Dendritic cell treated with granulocyte-macrophage colony-stimulating factor and Interleukin-4, amounts not matched to agents 40 ng/mL and 50 ng/mL, for 4 days (primary cell): ENCODE results near the gene NOS2.
"Not testable (repeated sequence)": the region's sequence is repeated elsewhere in the genome, so short reads cannot be mapped to it uniquely, and the experiment has no call there.

Experiments
- H3K27ac Mint-ChIP-seq: one replicate; pipeline ENCODE4 v1.8.0; 2022; ENCODE audit warnings: mild to moderate bottlenecking, mixed read lengths
- H3K27me3 Mint-ChIP-seq: one replicate; pipeline ENCODE4 v1.8.0; 2022; ENCODE audit warnings: mild to moderate bottlenecking, mixed read lengths
- H3K36me3 Mint-ChIP-seq: one replicate; pipeline ENCODE4 v1.8.0; 2022; ENCODE audit warnings: low read depth, mixed read lengths
- H3K4me1 Mint-ChIP-seq: one replicate; pipeline ENCODE4 v1.8.0; 2022; ENCODE audit warnings: low read depth, mixed read lengths
- H3K4me3 Mint-ChIP-seq: one replicate; pipeline ENCODE4 v1.8.0; 2022; ENCODE audit warnings: mild to moderate bottlenecking, moderate library complexity, mixed read lengths
- H3K9me3 Mint-ChIP-seq: one replicate; pipeline ENCODE4 v1.8.0; 2022; ENCODE audit warnings: mixed read lengths
- intact Hi-C: fragments of 100-400 bp; cut with micrococcal nuclease; formaldehyde crosslinking; loops from one replicate; pipeline ENCODE4 v1.15.0; 2022

Gene NOS2

DNA sequence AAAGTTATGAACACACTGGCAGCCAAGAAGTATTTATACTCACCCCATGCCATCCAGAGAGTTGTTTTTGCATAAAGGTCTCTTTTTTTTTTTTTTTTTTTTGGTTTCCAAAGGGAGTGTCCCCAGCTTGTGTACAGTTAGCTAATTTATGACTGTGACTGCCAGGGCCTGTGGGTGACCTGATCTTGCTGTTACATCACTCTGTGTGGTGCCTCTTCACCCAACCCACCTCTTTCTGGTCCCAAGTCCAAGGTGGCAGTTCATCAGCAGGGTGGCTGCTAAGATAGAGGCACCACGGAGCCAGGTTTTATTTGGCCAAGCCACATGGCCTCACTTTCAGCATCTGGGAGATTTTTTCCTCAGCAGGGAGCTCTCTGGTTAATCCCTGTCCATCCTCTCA, at the start of gene NOS2:
TSS of gene NOS2 (minus strand) at position 8 of the 400 bp plus-strand sequence. CDS start 1,720 bp downstream, outside the sequence.
- H3K4me1 Mint-ChIP-seq = peaks cover 8% of the 10 kb centered on the region
- H3K27ac Mint-ChIP-seq = no peak within 1 kb of the TSS
- no peaks in the 10 kb centered on the region for H3K9me3 Mint-ChIP-seq
- H3K27me3 Mint-ChIP-seq = peaks cover 17% of the 10 kb centered on the region
- H3K36me3 Mint-ChIP-seq = no peaks in the 10 kb centered on the region
- intact Hi-C loops = no loop called here
- H3K4me3 Mint-ChIP-seq = no peak within 1 kb of the TSS

GRCh38 chr17:27849474-27850185, 49.3 kb upstream of the NOS2 start:
- intact Hi-C loops = no loop called here
- Mint-ChIP-seq H3K36me3 (no peaks in the 10 kb centered on the region), H3K9me3 (no peaks in the 10 kb centered on the region), H3K4me1 (peaks cover 9% of the 10 kb centered on the region), H3K27me3 (peaks cover 5% of the 10 kb centered on the region), H3K4me3 (no peak overlapping the region), H3K27ac (no peak overlapping the region)

- Mint-ChIP-seq H3K27me3 (peaks cover 5% of the 10 kb centered on the region), H3K4me3 (no peak overlapping the region), H3K27ac (no peak overlapping the region), H3K9me3 (no peaks in the 10 kb centered on the region), H3K36me3 (no peaks in the 10 kb centered on the region), H3K4me1 (peaks cover 9% of the 10 kb centered on the region)
- intact Hi-C loops = no loop called here
Measured at GRCh38 chr17:27848931-27849330, 48.6 kb upstream of the NOS2 start.

DNA sequence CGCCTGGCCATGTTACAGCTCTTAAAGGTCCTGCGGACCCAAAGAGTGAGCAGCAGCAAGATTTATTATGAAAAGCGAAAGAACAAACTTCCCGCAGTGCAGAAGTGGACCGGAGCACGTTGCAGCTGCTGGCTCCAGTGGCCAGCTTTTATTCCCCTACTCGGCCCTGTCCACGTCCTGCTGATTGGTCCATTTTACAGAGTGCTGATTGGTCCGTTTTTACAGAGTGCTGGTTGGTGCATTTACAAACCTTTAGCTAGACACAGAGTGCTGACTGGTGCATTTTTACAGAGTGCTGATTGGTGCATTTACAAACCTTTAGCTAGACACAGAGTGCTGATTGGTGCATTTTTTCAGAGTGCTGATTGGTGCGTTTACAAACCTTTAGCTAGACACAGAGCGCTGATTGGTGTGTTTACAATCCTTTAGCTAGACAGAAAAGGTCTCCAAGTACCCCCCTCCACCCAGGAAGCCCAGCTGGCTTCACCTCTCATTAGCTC, 46.5 kb upstream of the NOS2 start:
- H3K36me3 Mint-ChIP-seq, H3K27me3 Mint-ChIP-seq, intact Hi-C loops, H3K27ac Mint-ChIP-seq, H3K9me3 Mint-ChIP-seq, H3K4me1 Mint-ChIP-seq: not testable (repeated sequence)
- peak overlapping the region; percentile 63 for H3K4me3 Mint-ChIP-seq

DNA sequence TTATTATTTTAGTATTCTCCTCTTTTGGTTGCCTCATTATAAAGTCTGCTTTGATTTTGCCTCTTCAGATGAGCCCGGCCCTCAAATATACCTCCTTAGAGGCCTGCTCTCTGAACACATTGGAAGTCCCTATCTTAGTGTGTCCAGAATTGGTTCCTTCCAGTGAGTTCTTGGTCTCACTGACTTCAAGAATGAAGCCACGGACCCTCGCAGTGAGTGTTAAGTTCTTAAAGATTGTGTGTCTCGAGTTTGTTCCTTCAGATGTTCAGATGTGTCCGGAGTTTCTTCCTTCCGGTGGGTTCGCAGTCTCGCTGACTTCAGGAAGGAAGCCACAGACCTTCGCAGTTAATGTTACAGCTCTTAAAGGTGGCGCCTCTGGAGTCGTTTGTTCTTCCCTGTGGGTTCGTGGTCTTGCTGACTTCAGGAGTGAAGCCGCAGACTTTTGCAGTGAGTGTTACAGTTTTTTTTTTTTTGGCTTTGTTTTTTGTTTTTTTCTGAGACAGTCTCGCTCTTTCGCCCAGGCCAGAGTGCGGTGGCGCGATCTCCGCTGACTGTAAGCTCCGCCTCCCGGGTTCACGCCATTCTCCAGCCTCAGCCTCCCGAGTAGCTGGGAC, 45.8 kb upstream of the NOS2 start:
- H3K27me3 Mint-ChIP-seq = peaks cover 5% of the 10 kb centered on the region
- H3K9me3 Mint-ChIP-seq = no peaks in the 10 kb centered on the region
- no peaks in the 10 kb centered on the region for H3K36me3 Mint-ChIP-seq
- peak overlapping the region; percentile 63 for H3K4me3 Mint-ChIP-seq
- no peak overlapping the region for H3K27ac Mint-ChIP-seq
- intact Hi-C loops = no loop called here
- H3K4me1 Mint-ChIP-seq = peaks cover 9% of the 10 kb centered on the region

GRCh38 chr17:27845264-27846041, 45.1 kb upstream of the NOS2 start:
- H3K4me3 Mint-ChIP-seq = no peak overlapping the region
- intact Hi-C loops = no loop called here

DNA sequence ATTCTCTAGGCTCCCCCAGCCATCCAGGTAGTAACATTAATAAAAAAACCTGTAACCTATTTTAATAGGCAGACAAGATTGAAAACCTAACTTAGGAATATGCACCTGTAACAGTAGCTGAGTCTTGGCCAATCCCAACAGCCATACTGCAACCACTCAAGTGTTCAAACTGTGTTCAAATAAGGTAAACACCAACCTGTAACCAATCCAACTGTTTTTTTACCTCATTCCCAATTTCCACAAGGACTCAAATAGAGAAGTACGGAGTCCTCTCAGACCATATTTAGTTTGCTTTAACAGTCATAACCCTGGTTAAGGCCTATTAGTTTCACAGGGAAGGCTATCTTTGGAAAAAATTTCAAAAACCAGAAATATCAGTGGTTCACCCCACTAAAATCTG, 40.4 kb upstream of the NOS2 start:
- Mint-ChIP-seq H3K27me3 (no peaks in the 10 kb centered on the region), H3K4me1 (no peaks in the 10 kb centered on the region), H3K9me3 (no peaks in the 10 kb centered on the region), H3K36me3 (no peaks in the 10 kb centered on the region), H3K27ac (no peak overlapping the region), H3K4me3 (no peak overlapping the region)
- intact Hi-C loops = no loop called here

More at GRCh38 chr17:27845264-27846041, 45.1 kb upstream of the NOS2 start:
- Mint-ChIP-seq H3K27me3 (peaks cover 5% of the 10 kb centered on the region), H3K36me3 (no peaks in the 10 kb centered on the region), H3K4me1 (peaks cover 9% of the 10 kb centered on the region), H3K27ac (no peak overlapping the region), H3K9me3 (no peaks in the 10 kb centered on the region)

DNA sequence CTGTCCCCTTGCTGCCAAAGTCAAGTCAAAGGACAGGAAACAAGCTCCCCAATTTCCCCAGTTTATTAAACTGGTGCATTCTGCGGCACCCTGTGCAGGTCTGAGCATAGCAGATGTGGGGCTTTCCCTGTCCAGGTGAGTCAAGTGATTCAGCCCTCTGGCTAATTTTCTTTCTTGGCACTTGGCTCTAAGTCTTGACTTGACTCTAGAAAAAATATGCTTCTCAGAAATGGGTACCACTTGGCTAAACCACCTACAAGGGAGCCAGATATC, 40.0 kb upstream of the NOS2 start:
- intact Hi-C loops, H3K9me3 Mint-ChIP-seq, H3K4me1 Mint-ChIP-seq, H3K27me3 Mint-ChIP-seq, H3K27ac Mint-ChIP-seq, H3K4me3 Mint-ChIP-seq, H3K36me3 Mint-ChIP-seq: not testable (repeated sequence)

DNA sequence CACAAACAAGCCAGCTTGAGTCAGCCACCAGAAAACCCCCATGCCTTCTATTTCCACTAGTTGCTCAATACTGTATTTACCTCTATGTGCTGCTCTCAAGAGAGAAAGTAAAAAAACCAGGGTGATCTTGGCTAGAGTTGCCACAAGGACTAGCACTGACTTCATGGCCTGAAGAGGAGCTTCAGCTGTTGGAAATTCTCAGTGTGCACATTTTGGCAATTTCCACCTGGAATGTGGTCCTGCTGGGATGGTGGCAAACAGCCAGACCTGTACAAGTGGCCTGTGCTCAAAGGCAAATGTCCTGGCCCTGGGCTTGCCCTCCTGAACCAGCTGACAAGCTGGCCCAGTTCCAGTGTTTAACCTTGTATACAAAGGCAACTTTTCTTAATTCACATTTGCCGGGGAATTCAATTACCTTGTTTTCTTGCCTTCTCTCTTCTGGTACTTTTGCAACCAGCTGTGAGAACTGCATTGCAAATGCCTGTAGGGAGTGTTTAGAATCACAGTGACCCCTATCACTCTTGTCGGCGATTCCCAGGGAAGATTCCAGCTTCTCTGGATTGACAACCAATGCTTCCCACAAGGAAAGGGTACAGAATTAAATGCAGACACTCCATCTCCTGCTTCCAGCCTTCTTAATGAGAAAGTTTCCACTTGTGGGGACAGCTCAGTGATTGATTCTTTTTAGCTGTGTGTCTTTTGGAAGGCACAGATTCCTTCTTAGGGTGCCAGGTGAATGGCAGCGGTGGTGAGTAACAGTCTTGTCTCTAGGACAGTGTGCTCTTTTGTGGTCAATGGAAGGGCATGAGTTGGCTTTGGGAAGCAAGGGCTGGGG, 39.5 kb upstream of the NOS2 start:
- H3K9me3 Mint-ChIP-seq, H3K4me3 Mint-ChIP-seq, H3K27ac Mint-ChIP-seq, H3K4me1 Mint-ChIP-seq, H3K36me3 Mint-ChIP-seq, intact Hi-C loops, H3K27me3 Mint-ChIP-seq: not testable (repeated sequence)

- H3K4me3 Mint-ChIP-seq, H3K27ac Mint-ChIP-seq, intact Hi-C loops, H3K27me3 Mint-ChIP-seq, H3K36me3 Mint-ChIP-seq, H3K4me1 Mint-ChIP-seq, H3K9me3 Mint-ChIP-seq: not testable (repeated sequence)
Measured at GRCh38 chr17:27838607-27839006, 38.3 kb upstream of the NOS2 start.

- H3K4me3 Mint-ChIP-seq, H3K9me3 Mint-ChIP-seq, intact Hi-C loops: not testable (repeated sequence)
Measured at GRCh38 chr17:27837769-27838168, 37.4 kb upstream of the NOS2 start.

GRCh38 chr17:27836651-27837050, 36.3 kb upstream of the NOS2 start:
- Mint-ChIP-seq H3K27ac (no peak overlapping the region), H3K9me3 (no peaks in the 10 kb centered on the region), H3K4me1 (no peaks in the 10 kb centered on the region), H3K4me3 (no peak overlapping the region), H3K27me3 (no peaks in the 10 kb centered on the region), H3K36me3 (no peaks in the 10 kb centered on the region)
- intact Hi-C loops = no loop called here

More at GRCh38 chr17:27837769-27838168, 37.4 kb upstream of the NOS2 start:
- not testable (repeated sequence) for H3K36me3 Mint-ChIP-seq, H3K27ac Mint-ChIP-seq, H3K27me3 Mint-ChIP-seq, H3K4me1 Mint-ChIP-seq

DNA sequence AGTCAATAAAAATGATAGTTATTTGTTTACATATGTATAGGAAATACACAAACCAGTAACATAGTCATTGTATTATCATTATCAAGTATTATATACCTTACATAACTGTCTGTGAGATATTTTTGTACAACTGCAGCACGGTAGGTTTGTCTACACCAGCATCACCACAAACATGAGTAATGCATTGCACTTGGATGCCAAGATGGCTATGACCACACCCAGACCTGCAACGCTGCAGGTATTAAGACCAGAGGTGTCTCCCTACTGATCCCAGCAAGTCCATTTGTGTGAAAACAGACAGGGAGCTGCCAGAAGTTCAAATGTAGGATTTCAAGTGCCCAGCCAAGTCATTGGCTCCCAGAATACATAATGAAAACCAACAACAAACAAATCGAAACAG, 34.2 kb upstream of the NOS2 start:
- no peaks in the 10 kb centered on the region for H3K36me3 Mint-ChIP-seq
- H3K4me1 Mint-ChIP-seq = no peaks in the 10 kb centered on the region
- intact Hi-C loops = no loop called here
- no peak overlapping the region for H3K27ac Mint-ChIP-seq
- H3K9me3 Mint-ChIP-seq = no peaks in the 10 kb centered on the region
- no peaks in the 10 kb centered on the region for H3K27me3 Mint-ChIP-seq
- H3K4me3 Mint-ChIP-seq = no peak overlapping the region

GRCh38 chr17:27832831-27833230, 32.5 kb upstream of the NOS2 start:
- intact Hi-C loops = no loop called here
- Mint-ChIP-seq H3K27ac (no peak overlapping the region), H3K36me3 (no peaks in the 10 kb centered on the region), H3K27me3 (no peaks in the 10 kb centered on the region), H3K4me3 (no peak overlapping the region), H3K9me3 (no peaks in the 10 kb centered on the region), H3K4me1 (no peaks in the 10 kb centered on the region)
